ENCODE measurements around the gene POMP.

GRCh38 chr13:28684257-28684656 lies 25.3 kb downstream of the POMP start:
- no peak for TF ChIP-seq CTCF (IDR thresholded peaks at IDR 0.05)
- no peak for TF ChIP-seq POLR2A (IDR thresholded peaks at IDR 0.05)

Data from uterus (tissue), 2 donors.